ENCODE results near the gene JAG2. TPM values are rescaled to one million over a fixed set of nuclear protein-coding genes. Genes with fewer than 3 reads are reported as not detected.
"Not testable (repeated sequence)": the region's sequence is repeated elsewhere in the genome, so short reads cannot be mapped to it uniquely, and the experiment has no call there.

The JAG2 gene
- total and polyA plus RNA-seq, 7 donors: 10.6 to 34.0 (median 25.9) TPM

- Histone ChIP-seq H3K36me3 (ENCODE audit: insufficient read depth in 1 of 2, low read depth in 1 of 2) (no peaks in the 10 kb centered on the region), H3K4me3 (no peak overlapping the region), H3K27me3 (ENCODE audit: insufficient read depth in 3 of 3, low read length in 2 of 3) (peaks cover 0 to 8% (median 3%) of the 10 kb centered on the region in 3 donors), H3K9me3 (no peaks in the 10 kb centered on the region), H3K4me1 (no peaks in the 10 kb centered on the region), H3K27ac (no peak overlapping the region)
- ATAC-seq (no peak), DNase-seq (no peak)
- 87 to 91% (median 89%) methylated on average over 11 to 12 of the region's 12 CpGs for WGBS, 3 donors
- intact Hi-C loops (cut with DNase I): no loop called here
- TF ChIP-seq CTCF (IDR thresholded peaks at IDR 0.05): no peak
Measured at GRCh38 chr14:105116451-105117256, 51.9 kb downstream of the JAG2 start.

GRCh38 chr14:105109243-105109642 is 59.3 kb downstream of the JAG2 start:
- intact Hi-C loops (cut with DNase I); DNase-seq; H3K36me3 ChIP-seq (ENCODE audit: insufficient read depth in 1 of 2, low read depth in 1 of 2); H3K27ac ChIP-seq; H3K9me3 ChIP-seq; H3K4me1 ChIP-seq; ATAC-seq; H3K4me3 ChIP-seq: not testable (repeated sequence)
- peaks cover 0 to 11% (median 0%) of the 10 kb centered on the region in 3 donors for H3K27me3 ChIP-seq (ENCODE audit: insufficient read depth in 3 of 3, low read length in 2 of 3)
- WGBS, 3 donors: 82 to 93% (median 87%) methylated on average over 7 to 8 of the region's 8 CpGs

GRCh38 chr14:105108516-105108864 is 60.1 kb downstream of the JAG2 start:
- 67 to 72% (median 70%) methylated on average over 7 of the region's 7 CpGs for WGBS, 3 donors
- H3K27ac ChIP-seq: no peak overlapping the region

GRCh38 chr14:105107781-105108515 is 60.6 kb downstream of the JAG2 start:
- H3K9me3 ChIP-seq: no peaks in the 10 kb centered on the region
- no peaks in the 10 kb centered on the region for H3K36me3 ChIP-seq (ENCODE audit: insufficient read depth in 1 of 2, low read depth in 1 of 2)
- DNase-seq (no peak), ATAC-seq (no peak)
- H3K27ac ChIP-seq: no peak overlapping the region
- no peak for TF ChIP-seq CTCF (IDR thresholded peaks at IDR 0.05)
- H3K4me1 ChIP-seq: no peaks in the 10 kb centered on the region
- H3K27me3 ChIP-seq (ENCODE audit: insufficient read depth in 3 of 3, low read length in 2 of 3): peaks cover 0 to 24% (median 4%) of the 10 kb centered on the region in 3 donors
- no peak overlapping the region for H3K4me3 ChIP-seq
- 69 to 77% (median 75%) methylated on average over 9 of the region's 9 CpGs for WGBS, 3 donors
- intact Hi-C loops (cut with DNase I): no loop called here

More at GRCh38 chr14:105108516-105108864, 60.1 kb downstream of the JAG2 start:
- Histone ChIP-seq H3K27me3 (ENCODE audit: insufficient read depth in 3 of 3, low read length in 2 of 3) (peaks cover 0 to 19% (median 0%) of the 10 kb centered on the region in 3 donors), H3K9me3 (no peaks in the 10 kb centered on the region), H3K4me3 (no peak overlapping the region), H3K36me3 (ENCODE audit: insufficient read depth in 1 of 2, low read depth in 1 of 2) (no peaks in the 10 kb centered on the region), H3K4me1 (no peaks in the 10 kb centered on the region)
- no peak for ATAC-seq
- DNase-seq: no peak
- no peak for TF ChIP-seq CTCF (IDR thresholded peaks at IDR 0.05)
- intact Hi-C loops (cut with DNase I): no loop called here

GRCh38 chr14:105107351-105107750 is 61.2 kb downstream of the JAG2 start:
- H3K4me3 ChIP-seq: no peak overlapping the region
- ATAC-seq (no peak), DNase-seq (no peak)
- 92 to 94% (median 93%) methylated on average over 7 of the region's 7 CpGs for WGBS, 3 donors
- no peak overlapping the region for H3K27ac ChIP-seq
- no peaks in the 10 kb centered on the region for H3K9me3 ChIP-seq
- H3K36me3 ChIP-seq (ENCODE audit: insufficient read depth in 1 of 2, low read depth in 1 of 2): no peaks in the 10 kb centered on the region
- intact Hi-C loops (cut with DNase I): no loop called here
- H3K4me1 ChIP-seq: no peaks in the 10 kb centered on the region
- peaks cover 0 to 27% (median 5%) of the 10 kb centered on the region in 3 donors for H3K27me3 ChIP-seq (ENCODE audit: insufficient read depth in 3 of 3, low read length in 2 of 3)
- TF ChIP-seq CTCF (IDR thresholded peaks at IDR 0.05): no peak
